Progenitor cell of endocrine pancreas (in vitro differentiated cells): ENCODE data around the gene CLCN7. TPM values are rescaled to one million over a fixed set of nuclear protein-coding genes. Genes with fewer than 3 reads are reported as not detected.

Experiments used
- DNase-seq: peaks from one replicate; pipeline ENCODE4 v3.0.0; 2021; ENCODE audit warnings: low spot score; ENCODE audit not compliant: unreplicated experiment
- H3K27ac Mint-ChIP-seq: 2 replicates; pipeline ENCODE4 v1.8.0; 2021; ENCODE audit warnings: mild to moderate bottlenecking, moderate library complexity, mixed read lengths
- H3K27me3 Mint-ChIP-seq: 2 replicates; pipeline ENCODE4 v1.8.0; 2021; ENCODE audit warnings: mixed read lengths
- H3K36me3 Mint-ChIP-seq: 2 replicates; pipeline ENCODE4 v1.8.0; 2022; ENCODE audit warnings: mixed read lengths; ENCODE audit not compliant: insufficient read depth
- H3K4me1 Mint-ChIP-seq: 2 replicates; pipeline ENCODE4 v1.8.0; 2021; ENCODE audit warnings: low read depth, mixed read lengths
- H3K4me3 Mint-ChIP-seq: 2 replicates; pipeline ENCODE4 v1.8.0; 2021; ENCODE audit warnings: low read depth, mild to moderate bottlenecking, moderate library complexity, mixed read lengths
- H3K9me3 Mint-ChIP-seq: 2 replicates; pipeline ENCODE4 v1.8.0; 2021; ENCODE audit warnings: low read depth, mixed read lengths
- CTCF ChIP-seq: fragments of 200-600 bp; sonication (generic); IDR thresholded peaks from one replicate; pipeline ENCODE4 v1.5.0; 2021; ENCODE audit warnings: antibody characterized with exemption, mild to moderate bottlenecking; ENCODE audit not compliant: unreplicated experiment
- total RNA-seq: library from RNA; stranded (reverse); gene quantifications from 2 replicates; pipeline ENCODE4 v1.2.1, GENCODE V29; 2021

Gene CLCN7
- total RNA-seq, 1 donor from 2014 or later, result 89.4 TPM

- no peak overlapping the region for H3K27ac Mint-ChIP-seq
- H3K4me3 Mint-ChIP-seq, result no peak overlapping the region
- H3K9me3 Mint-ChIP-seq, result no peaks in the 10 kb centered on the region
- no peaks in the 10 kb centered on the region for H3K27me3 Mint-ChIP-seq
- TF ChIP-seq CTCF, result no peak
- H3K36me3 Mint-ChIP-seq, result no peaks in the 10 kb centered on the region
- no peaks in the 10 kb centered on the region for H3K4me1 Mint-ChIP-seq
- no peak for DNase-seq
Measured at GRCh38 chr16:1458336-1458976, 16.4 kb downstream of the CLCN7 start.

GRCh38 chr16:1457489-1458245, 17.2 kb downstream of the CLCN7 start:
- Mint-ChIP-seq H3K4me1 (no peaks in the 10 kb centered on the region), H3K9me3 (no peaks in the 10 kb centered on the region), H3K27ac (no peak overlapping the region), H3K27me3 (no peaks in the 10 kb centered on the region), H3K4me3 (no peak overlapping the region), H3K36me3 (no peaks in the 10 kb centered on the region)
- TF ChIP-seq CTCF, result no peak
- no peak for DNase-seq

- Mint-ChIP-seq H3K4me3 (no peak overlapping the region), H3K9me3 (no peaks in the 10 kb centered on the region), H3K27me3 (no peaks in the 10 kb centered on the region), H3K4me1 (no peaks in the 10 kb centered on the region), H3K36me3 (no peaks in the 10 kb centered on the region), H3K27ac (no peak overlapping the region)
- TF ChIP-seq CTCF, result no peak
- DNase-seq, result no peak
Measured at GRCh38 chr16:1456951-1457350, 17.9 kb downstream of the CLCN7 start.

GRCh38 chr16:1455190-1456171, 19.3 kb downstream of the CLCN7 start:
- Mint-ChIP-seq H3K27ac (no peak overlapping the region), H3K4me3 (no peak overlapping the region), H3K36me3 (peaks cover 2% of the 10 kb centered on the region), H3K27me3 (no peaks in the 10 kb centered on the region), H3K4me1 (no peaks in the 10 kb centered on the region), H3K9me3 (no peaks in the 10 kb centered on the region)
- no peak for TF ChIP-seq CTCF
- no peak for DNase-seq

- Mint-ChIP-seq H3K4me1 (no peaks in the 10 kb centered on the region), H3K9me3 (no peaks in the 10 kb centered on the region), H3K4me3 (no peak overlapping the region), H3K36me3 (peaks cover 2% of the 10 kb centered on the region), H3K27me3 (no peaks in the 10 kb centered on the region), H3K27ac (no peak overlapping the region)
- no peak for DNase-seq
- no peak for TF ChIP-seq CTCF
Measured at GRCh38 chr16:1454561-1454960, 20.3 kb downstream of the CLCN7 start.
